HL-60 (cell line): Measurements from ENCODE around the gene PRMT1.

Source experiments
- DNase-seq, 2 experiments: peaks; one replicate each; pipeline ENCODE4 v3.0.0-alpha.2; 2010 to 2020; ENCODE audit warnings: low read depth in 1 of 2, low spot score in 1 of 2
- H3K27ac ChIP-seq: fragments of 250-450 bp; sonication (Bioruptor Pico); replicated peaks from 2 replicates; pipeline ENCODE4 v1.5.1; 2020; ENCODE audit warnings: mild to moderate bottlenecking, moderate library complexity
- H3K27me3 ChIP-seq: fragments of 250-450 bp; sonication (Bioruptor Pico); 2 replicates; pipeline ENCODE4 v1.5.1; 2021; ENCODE audit warnings: mild to moderate bottlenecking, moderate library complexity; ENCODE audit not compliant: insufficient read depth, poor library complexity, severe bottlenecking
- H3K4me3 ChIP-seq: replicated peaks from 2 replicates; pipeline ENCODE4 v1.5.1; 2011; ENCODE audit warnings: mild to moderate bottlenecking, control low read depth, low read length; ENCODE audit not compliant: insufficient read depth
- CTCF ChIP-seq: IDR thresholded peaks from one replicate; pipeline ENCODE4 v1.5.1; 2011; ENCODE audit warnings: low read length, control low read depth, inconsistent platforms; ENCODE audit not compliant: insufficient read depth
- GABPA ChIP-seq: IDR thresholded peaks from 2 replicates; pipeline ENCODE4 v1.6.1; 2012; ENCODE audit warnings: low read depth
- POLR2AphosphoS5 ChIP-seq: IDR thresholded peaks from 2 replicates; pipeline ENCODE4 v1.6.1; 2012; ENCODE audit warnings: low read depth
- REST ChIP-seq: IDR thresholded peaks from 2 replicates; pipeline ENCODE4 v1.6.1; 2012; ENCODE audit warnings: low read depth; ENCODE audit not compliant: insufficient replicate concordance
- SPI1 ChIP-seq: IDR thresholded peaks from 2 replicates; pipeline ENCODE4 v1.6.1; 2012; ENCODE audit warnings: low read depth, mild to moderate bottlenecking, borderline replicate concordance

PRMT1 gene

GRCh38 chr19:49680421-49681351 is 3.6 kb downstream of the PRMT1 start:
- Histone ChIP-seq H3K27me3 (no peaks in the 10 kb centered on the region), H3K27ac (peak overlapping the region; percentile 28; the same call in 1 of the 2 replicates), H3K4me3 (no peak overlapping the region)
- peak in 1 of 2 experiments; percentile 89 for DNase-seq
- no peak for TF ChIP-seq SPI1
- TF ChIP-seq REST = no peak
- TF ChIP-seq POLR2AphosphoS5 = no peak
- peak; percentile 98 for TF ChIP-seq CTCF
- no peak for TF ChIP-seq GABPA

GRCh38 chr19:49681830-49682229 is 4.8 kb downstream of the PRMT1 start:
- H3K27me3 ChIP-seq = no peaks in the 10 kb centered on the region
- TF ChIP-seq GABPA = no peak
- no peak for TF ChIP-seq SPI1
- H3K27ac ChIP-seq = no peak overlapping the region
- DNase-seq = no peak
- H3K4me3 ChIP-seq = no peak overlapping the region

GRCh38 chr19:49682274-49682673 is 5.2 kb downstream of the PRMT1 start:
- Histone ChIP-seq H3K27ac (no peak overlapping the region), H3K4me3 (no peak overlapping the region), H3K27me3 (no peaks in the 10 kb centered on the region)
- no peak for DNase-seq
- TF ChIP-seq POLR2AphosphoS5 (no peak), SPI1 (no peak), CTCF (no peak), REST (no peak), GABPA (no peak)

- Histone ChIP-seq H3K4me3 (no peak overlapping the region), H3K27me3 (no peaks in the 10 kb centered on the region), H3K27ac (no peak overlapping the region)
- TF ChIP-seq GABPA = no peak
- no peak for TF ChIP-seq POLR2AphosphoS5
- no peak for TF ChIP-seq SPI1
- no peak for TF ChIP-seq REST
- TF ChIP-seq CTCF = no peak
- no peak for DNase-seq
Observed at GRCh38 chr19:49683814-49684250, 6.8 kb downstream of the PRMT1 start.
